B cell (primary cell): Measurements from ENCODE around the gene DSC1. TPM values are rescaled to one million over a fixed set of nuclear protein-coding genes. Genes with fewer than 3 reads are reported as not detected.

Experiments
- ATAC-seq: fragments of 200-7000 bp; cut with Tn5 transposase; one replicate; pipeline ENCODE4 v1.10.0; 2021; ENCODE audit warnings: low read depth, mild to moderate bottlenecking, moderate number of reproducible peaks, moderate library complexity
- CTCF ChIA-PET: fragments of 350-600 bp; sonication (Branson Sonifier 250); formaldehyde crosslinking; loops from one replicate; lab custom pipeline; 2021; ENCODE audit warnings: antibody characterized with exemption, inconsistent platforms; lab: Charles Lee
- POLR2A ChIA-PET: fragments of 350-600 bp; sonication (Branson Sonifier 250); formaldehyde crosslinking; loops from one replicate; lab custom pipeline; 2021; ENCODE audit warnings: antibody characterized with exemption; lab: Charles Lee
- DNase-seq: peaks from one replicate; pipeline ENCODE4 v3.0.0; 2013
- H2AFZ ChIP-seq: 2 replicates; pipeline ENCODE4 v1.6.1; 2012; ENCODE audit warnings: mild to moderate bottlenecking, low read depth, low read length; ENCODE audit not compliant: insufficient read depth, poor library complexity, severe bottlenecking
- H3K27ac ChIP-seq, 2 donors: 1 replicate in 1 of 2; 2 replicates in 1 of 2; pipeline ENCODE4 v1.5.1; 2012 to 2013; ENCODE audit warnings: low read length in 2 of 2, mild to moderate bottlenecking in 2 of 2, moderate library complexity in 1 of 2
- H3K27me3 ChIP-seq, 4 experiments: fragments of 200-600 bp in 1 of 4; sonication (generic) in 1 of 4; replicated peaks in 1 of 4; 1 replicate in 2 of 4; 2 replicates in 2 of 4; pipeline versions ENCODE4 v1.6.1 to v1.7.0; 2013 to 2016; ENCODE audit warnings: low read length in 3 of 4, mild to moderate bottlenecking in 2 of 4, mixed read lengths in 1 of 4, moderate library complexity in 1 of 4; ENCODE audit not compliant: insufficient read depth in 4 of 4, control insufficient read depth in 3 of 4; ENCODE audit errors: control extremely low read depth in 1 of 4
- H3K36me3 ChIP-seq, 2 experiments: replicated peaks in 1 of 2; 1 replicate in 1 of 2; 2 replicates in 1 of 2; pipeline versions ENCODE4 v1.6.1 to v1.7.1; 2013; ENCODE audit warnings: low read length in 1 of 2; ENCODE audit not compliant: insufficient read depth in 2 of 2, control insufficient read depth in 1 of 2; ENCODE audit errors: control extremely low read depth in 1 of 2, extremely low read depth in 1 of 2
- H3K4me1 ChIP-seq, 2 donors: fragments of 200-600 bp in 1 of 2; sonication (generic) in 1 of 2; 1 replicate in 1 of 2; 2 replicates in 1 of 2; pipeline versions ENCODE4 v1.5.1 to v1.6.1; 2013 to 2017; ENCODE audit warnings: low read length in 2 of 2; ENCODE audit not compliant: control insufficient read depth in 2 of 2, insufficient read depth in 2 of 2
- H3K4me2 ChIP-seq: replicated peaks from 2 replicates; pipeline ENCODE3; 2012; ENCODE audit warnings: mild to moderate bottlenecking, low read depth, low read length; ENCODE audit not compliant: poor library complexity, severe bottlenecking
- H3K4me3 ChIP-seq, 5 experiments: fragments of 200-600 bp in 1 of 5; sonication (generic) in 1 of 5; 1 replicate in 3 of 5; 2 replicates in 2 of 5; pipeline versions ENCODE4 v1.5.1 to v1.7.0; 2011 to 2016; ENCODE audit warnings: low read length in 4 of 5, mild to moderate bottlenecking in 4 of 5, low read depth in 2 of 5, control low read depth in 1 of 5, moderate library complexity in 1 of 5; ENCODE audit not compliant: insufficient read depth in 1 of 5; ENCODE audit errors: control extremely low read depth in 1 of 5, extremely low read depth in 1 of 5
- H3K79me2 ChIP-seq: fragments of 200-600 bp; sonication (generic); one replicate; pipeline ENCODE4 v1.6.0; 2016; ENCODE audit warnings: low read length; ENCODE audit not compliant: control insufficient read depth, insufficient read depth
- H3K9ac ChIP-seq: fragments of 200-600 bp; sonication (generic); 2 replicates; pipeline ENCODE4 v1.6.1; 2017; ENCODE audit warnings: mild to moderate bottlenecking, low read length, moderate library complexity
- H3K9me3 ChIP-seq, 3 donors: one replicate each; pipeline versions ENCODE4 v1.6.1 to v1.7.1; 2013; ENCODE audit warnings: low read length in 2 of 3; ENCODE audit not compliant: control insufficient read depth in 2 of 3, insufficient read depth in 1 of 3; ENCODE audit errors: control extremely low read depth in 1 of 3
- H4K20me1 ChIP-seq: 2 replicates; pipeline ENCODE4 v1.6.0; 2012; ENCODE audit warnings: mild to moderate bottlenecking, low read length; ENCODE audit not compliant: insufficient read depth, control insufficient read depth, poor library complexity, severe bottlenecking
- H3K27ac Mint-ChIP-seq: one replicate; pipeline ENCODE4 v1.8.0; 2021; ENCODE audit warnings: mixed read lengths
- H3K27me3 Mint-ChIP-seq: one replicate; pipeline ENCODE4 v1.8.0; 2021; ENCODE audit warnings: mixed read lengths
- H3K4me1 Mint-ChIP-seq: one replicate; pipeline ENCODE4 v1.8.0; 2021; ENCODE audit warnings: mixed read lengths
- H3K4me3 Mint-ChIP-seq: one replicate; pipeline ENCODE4 v1.8.0; 2021; ENCODE audit warnings: mixed read lengths
- H3K9me3 Mint-ChIP-seq: one replicate; pipeline ENCODE4 v1.8.0; 2022; ENCODE audit warnings: mixed read lengths; ENCODE audit not compliant: insufficient read depth
- EZH2 ChIP-seq: IDR thresholded peaks from 2 replicates; pipeline ENCODE4 v1.6.1; 2012; ENCODE audit warnings: borderline replicate concordance, low read depth, mild to moderate bottlenecking, moderate library complexity, low read length; ENCODE audit not compliant: insufficient read depth, poor library complexity, severe bottlenecking
- WGBS: methylation state at CpG from one replicate; pipeline ENCODE4 v1.1.5; 2013; ENCODE audit warnings: missing lambda C conversion rate; ENCODE audit not compliant: insufficient coverage; 5-methylcytosine and 5-hydroxymethylcytosine counted together
- intact Hi-C: fragments of 100-400 bp; cut with micrococcal nuclease; formaldehyde crosslinking; loops from one replicate; pipeline ENCODE4 v1.10.0; 2022
- polyA plus RNA-seq: library from polyadenylated mRNA; depleted of rRNA; stranded (reverse); fragments of >200 nt; gene quantifications from 2 replicates; pipeline ENCODE4 v1.2.3, GENCODE V29; 2012
- total RNA-seq, 2 donors: library from RNA; stranded (reverse); fragments of 120-200 nt in 1 of 2; gene quantifications; 1 replicate in 1 of 2; 2 replicates in 1 of 2; pipeline versions ENCODE4 v1.2.3 to v1.2.4, GENCODE V29; 2013 to 2022
- TF ChIP-seq, protein P1 (sequence below): fragments of 200-600 bp; IDR thresholded peaks from one replicate; pipeline ENCODE4 v1.8.0; 2022; ENCODE audit warnings: antibody characterized with exemption, mild to moderate bottlenecking

The DSC1 gene
- total and polyA plus RNA-seq, 2 donors (not counting 1 experiment from before 2014, with no cell fraction given): not detected

DNA sequence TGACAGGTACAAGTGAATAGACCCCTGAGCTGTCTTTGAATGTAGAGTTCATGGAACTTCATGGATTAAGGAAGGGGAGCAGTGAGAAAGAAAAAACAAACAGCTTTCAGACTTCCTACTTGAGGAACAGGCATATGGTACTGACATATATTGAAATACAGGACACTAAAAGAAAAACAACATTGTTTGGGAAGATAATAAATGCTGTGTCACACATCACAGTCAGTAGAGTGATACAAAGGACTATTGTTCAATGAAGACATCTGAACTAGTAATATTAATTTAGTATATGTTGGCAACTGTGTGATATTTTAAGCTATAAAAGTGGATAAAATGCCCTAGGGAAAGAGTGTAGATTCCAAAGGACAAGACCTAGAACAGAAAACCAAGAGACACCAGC lies 63.8 kb downstream of the DSC1 start:
- Histone ChIP-seq H2AFZ (no peak overlapping the region), H3K4me1 (no peaks in the 10 kb centered on the region), H4K20me1 (no peaks in the 10 kb centered on the region), H3K4me2 (no peak overlapping the region), H3K9ac (no peak overlapping the region), H3K36me3 (no peaks in the 10 kb centered on the region), H3K79me2 (no peaks in the 10 kb centered on the region), H3K4me3 (no peak overlapping the region), H3K9me3 (peaks cover 0 to 11% (median 0%) of the 10 kb centered on the region in 3 donors), H3K27me3 (peaks cover 0 to 13% (median 3%) of the 10 kb centered on the region in 4 experiments), H3K27ac (no peak overlapping the region)
- Mint-ChIP-seq H3K9me3 (no peaks in the 10 kb centered on the region), H3K4me1 (no peaks in the 10 kb centered on the region), H3K4me3 (no peak overlapping the region), H3K27me3 (peaks cover 34% of the 10 kb centered on the region), H3K27ac (no peak overlapping the region)
- ATAC-seq (no peak), DNase-seq (no peak)
- ChIA-PET CTCF (no interaction called here), POLR2A (no interaction called here)
- intact Hi-C loops: no loop called here
- TF ChIP-seq, protein P1, sequence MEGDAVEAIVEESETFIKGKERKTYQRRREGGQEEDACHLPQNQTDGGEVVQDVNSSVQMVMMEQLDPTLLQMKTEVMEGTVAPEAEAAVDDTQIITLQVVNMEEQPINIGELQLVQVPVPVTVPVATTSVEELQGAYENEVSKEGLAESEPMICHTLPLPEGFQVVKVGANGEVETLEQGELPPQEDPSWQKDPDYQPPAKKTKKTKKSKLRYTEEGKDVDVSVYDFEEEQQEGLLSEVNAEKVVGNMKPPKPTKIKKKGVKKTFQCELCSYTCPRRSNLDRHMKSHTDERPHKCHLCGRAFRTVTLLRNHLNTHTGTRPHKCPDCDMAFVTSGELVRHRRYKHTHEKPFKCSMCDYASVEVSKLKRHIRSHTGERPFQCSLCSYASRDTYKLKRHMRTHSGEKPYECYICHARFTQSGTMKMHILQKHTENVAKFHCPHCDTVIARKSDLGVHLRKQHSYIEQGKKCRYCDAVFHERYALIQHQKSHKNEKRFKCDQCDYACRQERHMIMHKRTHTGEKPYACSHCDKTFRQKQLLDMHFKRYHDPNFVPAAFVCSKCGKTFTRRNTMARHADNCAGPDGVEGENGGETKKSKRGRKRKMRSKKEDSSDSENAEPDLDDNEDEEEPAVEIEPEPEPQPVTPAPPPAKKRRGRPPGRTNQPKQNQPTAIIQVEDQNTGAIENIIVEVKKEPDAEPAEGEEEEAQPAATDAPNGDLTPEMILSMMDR: no peak
- TF ChIP-seq EZH2: no peak

DNA sequence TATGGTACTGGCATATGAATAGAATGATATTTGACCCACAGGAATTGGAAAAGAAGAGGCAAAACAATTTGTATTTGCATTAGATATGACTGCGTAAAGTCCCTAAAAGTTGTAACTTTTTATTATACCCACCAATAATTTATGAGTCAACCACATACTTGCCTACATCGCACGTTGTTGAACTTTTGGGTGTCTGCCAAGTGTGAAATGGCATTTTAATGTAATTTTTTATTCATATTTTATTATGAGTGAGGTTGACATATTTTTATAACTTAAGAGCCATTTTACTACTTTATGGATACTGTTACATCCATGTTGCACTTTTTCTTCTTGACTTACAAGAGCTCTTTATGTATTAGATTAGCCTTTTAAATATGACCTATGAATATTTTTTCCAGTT lies 65.0 kb downstream of the DSC1 start:
- Mint-ChIP-seq H3K27ac (no peak overlapping the region), H3K27me3 (peaks cover 28% of the 10 kb centered on the region), H3K4me1 (no peaks in the 10 kb centered on the region), H3K4me3 (no peak overlapping the region), H3K9me3 (no peaks in the 10 kb centered on the region)
- H3K27ac ChIP-seq: no peak overlapping the region
- no peaks in the 10 kb centered on the region for H3K36me3 ChIP-seq
- no peaks in the 10 kb centered on the region for H4K20me1 ChIP-seq
- H3K4me1 ChIP-seq: no peaks in the 10 kb centered on the region
- intact Hi-C loops: no loop called here
- H3K4me3 ChIP-seq: no peak overlapping the region
- H3K9me3 ChIP-seq: peaks cover 0 to 11% (median 0%) of the 10 kb centered on the region in 3 donors
- no peak overlapping the region for H2AFZ ChIP-seq
- POLR2A ChIA-PET: no interaction called here
- H3K4me2 ChIP-seq: no peak overlapping the region
- no peak for DNase-seq
- WGBS: no CpG with 5 or more reads among the region's 3 CpGs
- no peak for TF ChIP-seq EZH2
- TF ChIP-seq, protein P1: no peak
- peaks cover 0 to 13% (median 3%) of the 10 kb centered on the region in 4 experiments for H3K27me3 ChIP-seq
- H3K9ac ChIP-seq: no peak overlapping the region
- CTCF ChIA-PET: no interaction called here
- H3K79me2 ChIP-seq: no peaks in the 10 kb centered on the region
- no peak for ATAC-seq
